ENCODE results near the gene CATSPERE. TPM values are rescaled to one million over a fixed set of nuclear protein-coding genes. Genes with fewer than 3 reads are reported as not detected.
A peak's percentile ranks its signal among the peaks of the same experiment; 100 is the strongest.
"Not testable (repeated sequence)": the region's sequence is repeated elsewhere in the genome, so short reads cannot be mapped to it uniquely, and the experiment has no call there.

Gene CATSPERE
- polyA plus RNA-seq, 4 donors: 1.3 to 2.4 (median 1.9) TPM

- no peak for DNase-seq (ENCODE audit: low read depth in 4 of 4, low spot score in 3 of 4)
Measured at GRCh38 chr1:244655186-244655585, 194.1 kb downstream of the CATSPERE start.

- no peak for DNase-seq (ENCODE audit: low read depth in 4 of 4, low spot score in 3 of 4)
Measured at GRCh38 chr1:244657421-244657820, 196.3 kb downstream of the CATSPERE start.

DNA sequence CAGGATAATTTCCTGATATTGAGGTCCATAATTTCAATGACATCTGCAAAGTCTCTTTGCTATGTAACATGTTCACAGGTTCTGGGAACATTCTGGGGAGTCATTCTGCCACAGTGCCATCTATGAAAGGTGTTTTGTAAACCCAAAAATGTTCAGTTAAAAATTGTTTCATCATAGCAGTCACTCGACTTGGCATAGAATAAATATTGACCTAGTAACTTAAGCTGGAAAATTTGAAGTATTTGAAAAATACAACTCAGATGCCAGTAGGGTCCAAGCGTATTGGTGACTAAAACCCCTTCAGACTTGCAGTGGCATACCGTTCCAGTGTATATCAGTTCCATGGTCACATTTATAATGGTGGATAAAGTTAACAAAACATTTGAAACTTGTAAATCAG lies 198.6 kb downstream of the CATSPERE start:
- no peak for DNase-seq (ENCODE audit: low read depth in 4 of 4, low spot score in 3 of 4)

DNA sequence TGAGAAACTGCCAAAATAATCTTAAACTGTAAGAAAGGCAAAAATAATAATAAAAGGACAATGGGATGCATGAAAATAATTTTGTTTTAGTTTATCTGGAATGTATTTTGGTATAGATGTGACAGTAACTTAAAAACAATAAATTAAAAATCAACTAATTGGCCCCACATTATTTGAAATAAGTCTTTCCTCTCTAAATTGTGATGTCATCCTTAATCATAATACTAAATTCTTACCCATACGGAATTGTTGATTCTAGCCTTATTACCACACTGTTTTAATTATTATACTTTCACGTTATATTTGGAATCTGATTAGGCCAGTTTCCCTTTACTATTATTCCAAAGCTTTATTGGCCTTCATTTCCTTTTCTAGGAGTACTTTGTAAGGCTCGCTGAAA lies 199.5 kb downstream of the CATSPERE start:
- DNase-seq (ENCODE audit: low read depth in 4 of 4, low spot score in 3 of 4): no peak

GRCh38 chr1:244661569-244662312 lies 200.7 kb downstream of the CATSPERE start:
- not testable (repeated sequence) for DNase-seq (ENCODE audit: low read depth in 4 of 4, low spot score in 3 of 4)

DNA sequence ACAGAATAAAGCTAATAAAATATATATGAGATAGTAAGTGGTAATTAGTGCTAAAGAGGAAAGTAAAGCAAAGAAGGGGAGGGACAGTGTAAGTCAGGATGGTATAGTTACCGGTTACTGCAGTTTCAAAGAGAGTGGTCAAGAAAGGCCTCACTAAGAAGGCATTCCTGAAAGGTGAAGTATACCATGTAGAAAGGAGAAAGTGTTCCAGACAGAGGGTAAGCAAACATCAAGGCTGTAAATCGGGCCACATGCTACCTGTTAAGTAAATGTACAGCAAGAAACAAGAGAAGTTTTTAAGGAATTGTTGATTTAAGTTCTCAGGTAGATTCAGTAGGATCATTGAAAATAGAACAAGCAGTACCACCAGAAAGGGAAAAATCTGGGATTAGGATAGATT lies 201.5 kb downstream of the CATSPERE start:
- no peak for DNase-seq (ENCODE audit: low read depth in 4 of 4, low spot score in 3 of 4)

GRCh38 chr1:244664353-244664752 lies 203.3 kb downstream of the CATSPERE start:
- DNase-seq (ENCODE audit: low read depth in 4 of 4, low spot score in 3 of 4): no peak

- peak in 2 of 4 donors; percentile 23 to 29 for DNase-seq (ENCODE audit: low read depth in 4 of 4, low spot score in 3 of 4)
Measured at GRCh38 chr1:244665771-244666217, 204.7 kb downstream of the CATSPERE start.

DNA sequence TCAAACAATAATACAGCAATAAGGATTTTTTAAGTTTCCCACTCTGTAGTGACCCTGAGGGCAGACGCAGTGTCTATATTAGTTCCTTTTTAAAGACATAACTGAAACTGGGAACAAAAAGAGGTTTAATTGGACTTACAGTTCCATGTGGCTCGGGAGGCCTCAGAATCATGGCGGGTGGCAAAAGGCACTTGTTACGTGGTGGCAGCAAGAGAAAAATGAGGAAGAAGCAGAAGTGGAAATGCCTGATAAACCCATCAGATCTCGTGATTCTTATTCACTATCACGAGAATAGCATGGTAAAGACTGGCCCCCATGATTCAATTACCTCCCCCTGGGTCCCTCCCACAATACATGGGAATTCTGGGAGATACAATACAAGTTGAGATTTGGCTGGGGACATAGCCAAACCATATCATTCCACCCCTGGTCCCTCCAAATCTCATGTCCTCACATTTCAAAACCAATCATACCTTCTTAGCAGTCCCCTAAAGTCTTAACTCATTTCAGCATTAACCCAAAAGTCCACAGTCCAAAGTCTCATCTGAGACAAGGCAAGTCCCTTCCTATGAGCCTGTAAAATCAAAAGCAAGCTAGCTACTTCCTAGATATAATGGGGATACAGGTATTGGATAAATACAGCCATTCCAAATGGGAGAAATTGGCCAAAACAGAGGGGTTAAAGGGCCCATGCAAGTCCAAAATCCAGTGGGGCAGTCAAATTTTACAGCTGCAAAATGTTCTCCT lies 205.8 kb downstream of the CATSPERE start:
- DNase-seq (ENCODE audit: low read depth in 4 of 4, low spot score in 3 of 4): not testable (repeated sequence)

DNA sequence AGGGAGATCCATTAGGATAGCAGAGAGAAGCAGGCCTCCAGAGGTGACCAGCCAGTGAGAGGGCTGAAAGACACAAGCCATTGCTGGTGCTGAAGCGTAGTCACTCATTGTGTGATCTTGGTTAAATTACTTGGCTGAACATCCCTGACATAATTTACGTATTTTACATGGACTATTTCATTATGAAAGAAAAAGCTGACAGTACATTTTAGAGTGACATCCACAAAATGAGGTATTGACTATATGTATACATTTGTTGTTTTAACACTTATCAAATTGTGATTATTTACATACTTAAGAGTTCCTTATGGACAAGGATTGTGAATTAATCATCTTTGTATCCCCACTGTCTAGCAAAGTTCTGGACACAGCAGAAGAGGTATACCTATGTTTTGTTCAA lies 206.7 kb downstream of the CATSPERE start:
- no peak for DNase-seq (ENCODE audit: low read depth in 4 of 4, low spot score in 3 of 4)

- DNase-seq (ENCODE audit: low read depth in 4 of 4, low spot score in 3 of 4): peak in 2 of 4 donors; percentile 29 to 35
Measured at GRCh38 chr1:244672946-244673682, 212.0 kb downstream of the CATSPERE start.

DNA sequence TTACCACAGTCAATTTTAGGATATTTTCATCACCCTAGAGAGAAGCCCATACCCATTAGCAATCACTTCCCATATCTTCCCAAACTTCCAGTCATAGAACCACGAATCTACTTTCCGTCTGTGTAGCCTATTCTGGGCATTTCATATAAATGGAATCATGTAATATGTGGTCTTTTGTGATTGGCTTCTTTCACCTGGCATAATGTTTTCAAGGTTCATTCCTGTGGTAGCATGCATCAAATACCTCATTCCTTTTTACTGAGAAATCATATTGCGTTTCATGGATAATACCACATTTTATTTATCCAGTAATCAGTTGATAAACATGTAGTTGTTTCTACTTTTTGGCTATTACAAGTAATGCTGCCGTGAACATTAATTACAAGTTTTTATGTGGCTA lies 213.4 kb downstream of the CATSPERE start:
- DNase-seq (ENCODE audit: low read depth in 4 of 4, low spot score in 3 of 4): no peak

DNA sequence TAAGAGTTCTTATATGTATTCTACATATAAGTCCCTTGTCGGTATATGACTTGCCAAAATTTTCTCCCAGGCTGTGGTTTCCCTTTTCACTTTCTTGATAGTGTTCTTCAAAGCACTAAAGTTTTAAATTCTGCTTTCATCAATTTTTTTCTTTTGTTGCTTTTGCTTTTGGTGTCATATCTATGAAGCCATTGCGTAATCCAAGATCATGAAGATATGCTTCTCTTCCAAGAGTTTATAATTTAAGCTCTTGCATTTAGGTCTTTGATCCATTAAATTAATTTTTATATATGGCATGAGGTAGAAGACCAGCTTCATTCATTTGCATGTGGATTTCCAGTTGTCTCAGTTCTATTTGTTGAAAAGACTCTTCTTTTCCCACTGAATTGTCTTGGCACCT lies 214.1 kb downstream of the CATSPERE start:
- DNase-seq (ENCODE audit: low read depth in 4 of 4, low spot score in 3 of 4): no peak

GRCh38 chr1:244678697-244679096 lies 217.6 kb downstream of the CATSPERE start:
- no peak for DNase-seq (ENCODE audit: low read depth in 4 of 4, low spot score in 3 of 4)

DNA sequence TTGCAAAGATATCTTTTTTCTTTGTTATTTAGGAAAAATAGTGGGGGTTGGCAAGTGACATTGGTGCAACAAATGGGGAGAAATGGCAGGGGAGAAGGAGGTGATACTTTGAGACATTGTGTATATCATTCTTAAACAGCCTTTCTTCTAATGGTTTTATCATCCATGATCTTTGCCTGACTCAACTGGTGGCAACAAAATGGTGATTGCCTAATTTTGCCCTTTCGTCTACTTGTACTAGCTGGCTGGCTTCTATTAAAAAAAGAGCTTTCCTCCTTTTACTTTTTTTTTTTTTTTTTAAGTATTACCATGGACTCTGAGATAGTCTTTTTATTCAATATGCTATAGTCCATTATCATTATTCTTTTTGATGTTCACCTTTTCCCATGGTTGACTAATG lies 219.6 kb downstream of the CATSPERE start:
- no peak for DNase-seq (ENCODE audit: low read depth in 4 of 4, low spot score in 3 of 4)

DNA sequence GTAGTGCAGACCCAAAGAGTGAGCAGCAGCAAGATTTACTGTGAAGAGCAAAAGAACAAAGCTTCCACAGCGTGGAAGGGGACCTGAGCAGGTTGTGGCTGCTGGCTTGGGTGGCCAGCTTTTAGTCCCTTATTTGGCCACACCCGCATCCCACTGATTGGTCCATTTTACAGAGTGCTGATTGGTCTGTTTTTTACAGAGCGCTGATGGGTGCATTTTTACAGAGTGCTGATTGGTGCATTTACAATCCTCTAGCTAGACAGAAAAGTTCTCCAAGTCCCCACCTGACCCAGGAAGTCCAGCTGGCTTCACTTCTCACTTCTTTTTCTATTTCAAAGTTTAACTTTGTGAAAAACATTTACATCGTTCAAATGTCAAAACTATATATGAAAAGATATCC lies 221.0 kb downstream of the CATSPERE start:
- DNase-seq (ENCODE audit: low read depth in 4 of 4, low spot score in 3 of 4): not testable (repeated sequence)

Other genes starting within 250 kb of the CATSPERE start
- 10 to 100 TPM; 44.8 to 71.8 (median 62.8) TPM for gene ADSS2, start 9.4 kb upstream of the CATSPERE start, polyA plus RNA-seq (ENCODE audit: insufficient read length in 4 of 4)
- gene DESI2, start 191.9 kb downstream of the CATSPERE start, polyA plus RNA-seq (ENCODE audit: insufficient read length in 4 of 4): 10 to 100 TPM; 44.8 to 71.1 (median 53.2) TPM

Measured in left renal pelvis (tissue), 4 donors.